Measurements from ENCODE around the gene CFLAR.
"Not testable (repeated sequence)": the region's sequence is repeated elsewhere in the genome, so short reads cannot be mapped to it uniquely, and the experiment has no call there.

CFLAR gene

GRCh38 chr2:201149064-201149820 lies 33.3 kb downstream of the CFLAR start:
- no peak for DNase-seq

DNA sequence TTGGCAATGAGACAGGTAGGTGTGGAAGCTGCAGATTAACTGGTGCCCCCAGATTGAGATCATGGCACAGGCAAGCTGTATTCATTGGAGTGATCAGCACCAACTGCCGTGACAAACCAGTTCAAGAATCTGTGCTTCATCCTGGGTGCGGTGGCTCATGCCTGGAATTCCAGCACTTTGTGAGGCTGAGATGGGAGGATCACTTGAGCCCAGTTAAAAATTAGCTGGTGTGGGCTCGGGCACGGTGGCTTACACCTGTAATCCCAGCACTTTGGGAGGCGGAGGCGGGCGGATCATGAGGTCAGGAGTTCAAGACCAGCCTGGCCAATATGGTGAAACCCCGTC lies 33.8 kb downstream of the CFLAR start:
- not testable (repeated sequence) for DNase-seq

GRCh38 chr2:201150454-201151020 lies 34.6 kb downstream of the CFLAR start:
- DNase-seq: peak; percentile 83

GRCh38 chr2:201151127-201151981 lies 35.4 kb downstream of the CFLAR start:
- DNase-seq: peak; percentile 69

GRCh38 chr2:201152517-201152916 lies 36.6 kb downstream of the CFLAR start:
- no peak for DNase-seq

DNA sequence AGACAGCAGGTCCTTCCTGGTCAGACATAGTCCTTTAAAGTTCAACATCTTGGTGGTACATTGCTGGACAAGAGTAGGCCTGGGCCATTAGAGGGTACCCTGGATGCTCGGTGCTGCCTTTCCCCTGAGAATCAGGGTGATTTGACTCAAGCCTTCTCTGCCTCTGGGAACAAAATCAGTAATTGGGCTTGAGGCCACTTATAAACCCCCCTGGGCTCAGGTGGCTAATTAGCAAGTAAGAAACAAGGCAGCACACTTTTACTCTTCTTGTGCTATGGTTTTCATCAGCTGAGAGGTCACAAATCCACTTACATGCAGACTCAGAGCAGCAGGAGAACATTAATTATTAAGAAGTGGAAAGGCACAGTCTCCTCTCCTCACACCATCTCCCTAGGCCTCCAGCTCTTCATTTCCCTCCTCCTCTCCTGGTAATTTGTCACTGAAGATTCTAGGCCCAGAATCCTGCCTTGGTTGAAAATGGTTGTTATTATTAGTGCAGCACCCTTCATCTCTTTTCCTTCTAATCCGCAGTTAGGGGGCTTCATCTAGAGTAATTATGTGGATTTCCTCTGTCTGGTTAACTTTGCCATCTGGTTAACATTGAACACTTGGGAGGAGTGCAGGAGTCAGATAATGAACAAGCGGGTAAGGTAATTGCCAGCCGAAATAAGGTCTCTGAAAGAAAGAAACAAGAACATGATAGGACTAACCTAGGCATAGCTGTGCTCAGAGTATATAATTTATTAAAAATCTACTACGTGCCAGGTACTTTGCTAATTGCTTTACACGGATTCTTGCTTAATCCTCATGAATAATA lies 37.2 kb downstream of the CFLAR start:
- DNase-seq: peak; percentile 87

DNA sequence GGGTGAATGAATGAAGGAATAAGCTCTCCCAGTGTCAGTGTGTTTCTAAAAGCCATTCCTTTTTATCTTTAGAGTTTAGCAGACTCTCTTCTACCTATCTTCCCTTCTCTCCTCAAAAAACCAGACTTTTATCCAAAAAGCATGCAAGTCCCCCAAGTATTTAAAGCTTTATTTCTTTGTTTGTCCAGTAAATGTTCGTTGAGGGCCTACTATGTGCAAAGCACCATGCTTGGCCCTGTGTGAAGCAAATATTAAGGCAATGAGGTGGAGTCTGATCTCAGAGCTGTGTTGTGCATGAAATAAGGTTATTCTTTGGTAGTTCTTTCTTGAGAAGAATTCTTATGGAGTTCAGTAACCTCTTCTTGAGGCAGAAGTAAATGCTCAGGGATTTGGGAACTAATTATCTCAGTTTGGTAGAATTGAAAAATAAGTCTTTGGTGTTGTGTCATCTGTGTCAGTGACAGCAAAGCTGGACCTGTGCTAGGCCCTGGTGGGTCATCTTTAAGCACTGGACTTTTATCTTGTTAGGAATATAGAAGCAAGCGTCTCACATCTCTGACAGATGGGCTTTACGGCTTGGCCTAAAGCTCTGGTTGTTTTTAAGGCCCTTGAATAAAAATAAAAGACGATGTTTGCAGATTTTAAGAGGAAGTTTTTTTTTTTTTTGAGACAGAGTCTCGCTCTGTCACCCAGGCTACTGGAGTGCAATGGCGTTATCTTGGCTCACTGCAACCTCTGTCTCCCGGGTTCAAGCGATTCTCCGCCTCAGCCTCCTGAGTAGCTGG lies 38.8 kb downstream of the CFLAR start:
- DNase-seq: no peak

GRCh38 chr2:201156036-201156435 lies 40.1 kb downstream of the CFLAR start:
- no peak for DNase-seq

- no peak for DNase-seq
Observed at GRCh38 chr2:201156640-201157039, 40.7 kb downstream of the CFLAR start.

DNA sequence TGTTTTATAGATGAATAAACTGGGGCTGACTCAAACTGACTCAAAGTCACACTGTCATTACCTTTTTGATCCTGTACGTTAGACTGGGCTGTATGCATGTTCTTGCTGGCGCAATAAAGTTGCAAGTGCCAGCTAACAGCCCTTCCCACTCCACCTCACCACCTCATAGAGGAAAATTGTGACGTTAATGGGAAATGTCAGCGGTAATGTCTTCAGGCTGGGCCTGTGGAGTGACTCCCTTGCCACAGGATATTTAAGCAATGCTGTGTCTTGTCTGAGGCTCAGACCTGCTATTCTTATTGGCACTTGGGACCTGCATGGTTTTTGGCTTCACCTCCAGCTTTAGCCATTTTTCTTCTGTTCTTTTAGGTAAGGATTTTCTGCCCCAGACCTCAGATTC lies 41.7 kb downstream of the CFLAR start:
- no peak for DNase-seq

- peak; percentile 98 for DNase-seq
Observed at GRCh38 chr2:201158111-201158929, 42.4 kb downstream of the CFLAR start.

GRCh38 chr2:201164166-201164565 lies 48.2 kb downstream of the CFLAR start:
- no peak for DNase-seq

- DNase-seq: no peak
Observed at GRCh38 chr2:201167546-201167945, 51.6 kb downstream of the CFLAR start.

DNA sequence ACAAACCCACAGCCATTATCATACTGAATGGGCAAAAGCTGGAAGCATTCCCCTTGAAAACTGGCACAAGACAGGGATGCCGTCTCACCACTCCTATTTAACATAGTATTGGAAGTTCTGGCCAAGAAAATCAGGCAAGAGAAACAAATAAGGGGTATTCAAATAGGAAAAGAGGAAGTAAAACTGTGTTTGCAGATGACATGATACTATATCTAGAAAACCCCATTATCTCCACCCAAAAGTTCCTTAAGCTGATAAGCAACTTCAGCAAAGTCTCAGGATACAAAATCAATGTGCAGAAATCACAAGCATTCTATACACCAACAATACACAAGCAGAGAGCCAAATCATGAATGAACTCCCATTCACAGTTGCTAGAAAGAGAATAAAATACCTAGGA lies 52.5 kb downstream of the CFLAR start:
- peak; percentile 30 for DNase-seq

DNA sequence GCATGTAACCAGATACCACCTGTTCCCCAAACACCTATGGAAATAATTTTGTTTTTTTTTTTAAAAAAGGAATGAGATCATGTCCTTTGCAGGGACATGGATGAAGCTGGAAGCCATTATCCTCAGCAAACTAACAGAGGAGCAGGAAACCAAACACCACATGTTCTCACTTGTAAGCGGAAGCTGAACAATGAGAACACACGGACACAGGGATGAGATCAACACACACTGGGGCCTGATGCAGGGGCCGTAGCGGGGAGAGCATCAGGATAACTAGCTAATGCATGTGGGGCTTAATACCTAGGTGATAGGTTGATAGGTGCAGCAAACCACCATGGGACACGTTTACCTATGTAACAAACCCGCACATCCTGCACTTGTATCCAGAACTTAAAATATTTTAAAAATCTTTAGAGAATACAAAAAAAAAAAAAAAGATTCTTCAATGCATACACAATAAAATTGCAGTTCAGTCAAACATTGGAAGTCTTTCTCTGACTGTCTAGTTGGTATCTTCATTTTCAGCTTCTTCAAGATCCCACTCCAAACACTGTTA lies 55.4 kb downstream of the CFLAR start:
- no peak for DNase-seq

- DNase-seq: no peak
Observed at GRCh38 chr2:201172279-201172678, 56.3 kb downstream of the CFLAR start.

DNA sequence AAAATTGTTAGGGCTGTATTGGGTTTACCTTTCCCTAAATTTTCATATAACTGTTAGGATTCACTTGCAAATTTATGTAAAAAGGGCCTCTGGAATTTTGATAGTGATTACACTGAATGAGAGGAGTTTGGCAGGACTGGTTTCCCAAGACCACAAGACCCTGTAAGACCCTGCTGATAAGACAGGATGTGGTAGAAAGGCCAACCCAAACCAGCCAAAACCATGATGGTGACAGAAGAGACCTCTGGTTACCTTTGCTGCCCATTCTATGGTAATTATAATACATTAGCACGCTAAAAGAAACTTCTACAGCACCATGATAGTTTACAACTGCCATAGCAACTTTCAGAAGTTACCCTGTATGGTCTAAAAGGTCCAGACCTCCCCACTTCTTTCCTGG lies 58.7 kb downstream of the CFLAR start:
- DNase-seq: peak; percentile 46

- DNase-seq: no peak
Observed at GRCh38 chr2:201176081-201176481, 60.1 kb downstream of the CFLAR start.

DNA sequence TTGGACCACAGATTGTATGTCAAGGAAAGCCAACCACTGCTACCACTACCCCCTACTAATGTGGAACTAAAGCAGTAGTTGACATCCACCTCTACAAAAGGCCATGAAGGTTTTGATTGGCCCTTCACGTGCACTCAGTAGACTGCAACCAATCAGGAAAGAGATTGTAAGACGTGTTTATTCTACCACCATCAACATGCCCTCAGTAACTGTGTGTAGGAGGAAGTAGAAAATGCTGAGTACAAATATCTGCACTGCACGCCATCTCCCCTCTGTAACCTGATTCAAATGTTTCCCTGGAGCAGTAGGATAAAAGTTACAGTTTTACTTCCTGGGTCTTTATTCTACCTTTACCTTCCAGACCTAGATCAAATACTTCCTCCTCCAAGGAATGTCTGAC lies 64.0 kb downstream of the CFLAR start:
- DNase-seq: peak; percentile 27

DNA sequence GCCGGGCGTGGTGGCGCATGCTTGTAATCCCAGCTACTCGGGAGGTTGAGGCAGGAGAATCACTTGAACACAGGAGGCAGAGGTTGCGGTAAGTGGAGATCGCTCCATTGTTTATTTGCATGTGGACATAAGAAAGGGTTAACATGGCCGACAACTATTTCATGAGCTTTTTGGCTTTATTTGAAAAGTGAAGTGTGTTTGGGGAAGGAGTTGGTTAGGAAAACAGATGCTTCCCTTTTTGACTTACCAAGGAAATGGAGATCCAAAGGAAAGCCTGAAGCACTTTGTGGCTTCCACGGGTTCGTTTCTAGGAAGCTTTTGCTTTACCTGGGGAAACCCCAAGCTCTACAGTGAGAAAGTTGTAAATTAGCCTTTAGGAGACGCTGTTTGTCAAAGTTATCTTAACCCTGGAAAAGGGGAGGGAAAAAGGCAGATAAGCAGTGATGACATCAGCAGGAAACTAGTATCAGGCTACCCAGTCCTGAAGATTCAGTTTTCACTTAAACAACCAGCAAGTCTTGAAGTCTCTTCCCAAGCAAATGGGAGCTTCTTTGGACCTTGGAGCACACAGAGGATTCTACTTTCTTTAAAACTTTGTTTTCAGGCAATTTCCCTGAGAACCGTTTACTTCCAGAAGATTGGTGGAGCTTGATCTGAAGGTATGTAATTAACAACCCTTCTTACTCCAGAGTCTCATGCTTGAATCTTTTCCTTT lies 66.8 kb downstream of the CFLAR start, which contains the start of gene CASP10:
TSS of gene CASP10 (plus strand) at position 492 of the 715 bp plus-strand sequence. CDS start 2,637 bp downstream, outside the sequence.
- peak; percentile 97 for DNase-seq

All from hematopoietic multipotent progenitor cell treated with erythropoietin and hydrocortisone succinate and interleukin-3 and kit ligand, for 6 days (in vitro differentiated cells).